ENCODE data around the gene PLEKHA6. TPM values are rescaled to one million over a fixed set of nuclear protein-coding genes. Genes with fewer than 3 reads are reported as not detected.

PLEKHA6 gene
- total and polyA plus RNA-seq, 2 of the 4 experiments (the other 2 are of a cell fraction) = 8.2 to 19.9 TPM

DNA sequence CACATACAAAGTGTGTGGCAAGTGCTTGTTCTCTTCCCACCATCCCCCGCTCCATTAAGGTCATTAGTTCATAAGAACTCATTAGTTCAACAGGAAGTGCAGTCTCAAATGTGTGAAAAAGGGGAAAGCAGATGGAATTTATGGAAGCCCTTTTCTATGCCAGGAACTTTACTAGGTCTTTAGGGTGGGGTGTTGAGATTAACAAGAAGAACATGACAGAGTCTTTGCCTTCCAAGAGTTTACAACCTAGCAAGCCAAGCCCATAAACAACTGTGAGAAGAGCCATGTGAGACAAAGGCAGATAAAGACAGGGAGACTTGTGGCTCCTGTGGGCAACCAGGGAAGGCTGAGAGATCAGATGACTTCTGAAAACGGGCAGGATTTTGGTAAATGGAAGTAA, 21.4 kb downstream of the PLEKHA6 start:
- CTCF ChIA-PET = no interaction called here

More for the DNA sequence above, 21.4 kb downstream of the PLEKHA6 start:
- H3K14ac ChIP-seq (replicated peaks; ENCODE audit: low read depth, low read length) = no peak overlapping the region
- peaks cover 20% of the 10 kb centered on the region; the same call in 1 of the 2 replicates for H3K9me1 ChIP-seq (ENCODE audit: insufficient read depth, low read length)
- in situ Hi-C loops (cut with MboI; ENCODE audit: low sequenced_read_pairs) = no loop called here
- H4K8ac ChIP-seq (ENCODE audit: low read depth in 2 of 2, low read length in 2 of 2) = no peak overlapping the region
- H4K91ac ChIP-seq (ENCODE audit: insufficient read depth, low read depth, low read length) = 0 out of 2 replicates have a peak overlapping the region, but pooled peaks have one; percentile 3
- H2AK5ac ChIP-seq (ENCODE audit: low read depth, low read length) = no peak overlapping the region
- no peak for TF ChIP-seq MAFK (IDR thresholded peaks at IDR 0.05; ENCODE audit: low read depth, low read length)
- no peak for TF ChIP-seq RAD21 (IDR thresholded peaks at IDR 0.05; ENCODE audit: low read length)
- no peak for TF ChIP-seq NFE2L2 (IDR thresholded peaks at IDR 0.05; ENCODE audit: low read depth, low read length)
- TF ChIP-seq RFX5 (IDR thresholded peaks at IDR 0.05; ENCODE audit: low read depth, low read length) = no peak
- TF ChIP-seq SMC3 (IDR thresholded peaks at IDR 0.05; ENCODE audit: low read depth, low read length) = no peak
- TF ChIP-seq, protein P1, sequence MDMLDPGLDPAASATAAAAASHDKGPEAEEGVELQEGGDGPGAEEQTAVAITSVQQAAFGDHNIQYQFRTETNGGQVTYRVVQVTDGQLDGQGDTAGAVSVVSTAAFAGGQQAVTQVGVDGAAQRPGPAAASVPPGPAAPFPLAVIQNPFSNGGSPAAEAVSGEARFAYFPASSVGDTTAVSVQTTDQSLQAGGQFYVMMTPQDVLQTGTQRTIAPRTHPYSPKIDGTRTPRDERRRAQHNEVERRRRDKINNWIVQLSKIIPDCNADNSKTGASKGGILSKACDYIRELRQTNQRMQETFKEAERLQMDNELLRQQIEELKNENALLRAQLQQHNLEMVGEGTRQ (IDR thresholded peaks at IDR 0.05; ENCODE audit: low read depth, low read length) = no peak
- no peak for TF ChIP-seq FOS (IDR thresholded peaks at IDR 0.05; ENCODE audit: low read depth, low read length)
- no peak for TF ChIP-seq BHLHE40 (IDR thresholded peaks at IDR 0.05; ENCODE audit: low read depth, low read length)
- TF ChIP-seq MAZ (IDR thresholded peaks at IDR 0.05; ENCODE audit: borderline replicate concordance, low read depth, low read length) = no peak
- TF ChIP-seq POLR2A (IDR thresholded peaks at IDR 0.05; ENCODE audit: low read depth, low read length) = no peak
- TF ChIP-seq CHD1 (IDR thresholded peaks at IDR 0.05; ENCODE audit: low read depth, low read length) = no peak
- TF ChIP-seq, protein P2, sequence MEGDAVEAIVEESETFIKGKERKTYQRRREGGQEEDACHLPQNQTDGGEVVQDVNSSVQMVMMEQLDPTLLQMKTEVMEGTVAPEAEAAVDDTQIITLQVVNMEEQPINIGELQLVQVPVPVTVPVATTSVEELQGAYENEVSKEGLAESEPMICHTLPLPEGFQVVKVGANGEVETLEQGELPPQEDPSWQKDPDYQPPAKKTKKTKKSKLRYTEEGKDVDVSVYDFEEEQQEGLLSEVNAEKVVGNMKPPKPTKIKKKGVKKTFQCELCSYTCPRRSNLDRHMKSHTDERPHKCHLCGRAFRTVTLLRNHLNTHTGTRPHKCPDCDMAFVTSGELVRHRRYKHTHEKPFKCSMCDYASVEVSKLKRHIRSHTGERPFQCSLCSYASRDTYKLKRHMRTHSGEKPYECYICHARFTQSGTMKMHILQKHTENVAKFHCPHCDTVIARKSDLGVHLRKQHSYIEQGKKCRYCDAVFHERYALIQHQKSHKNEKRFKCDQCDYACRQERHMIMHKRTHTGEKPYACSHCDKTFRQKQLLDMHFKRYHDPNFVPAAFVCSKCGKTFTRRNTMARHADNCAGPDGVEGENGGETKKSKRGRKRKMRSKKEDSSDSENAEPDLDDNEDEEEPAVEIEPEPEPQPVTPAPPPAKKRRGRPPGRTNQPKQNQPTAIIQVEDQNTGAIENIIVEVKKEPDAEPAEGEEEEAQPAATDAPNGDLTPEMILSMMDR (conservative IDR thresholded peaks at IDR 0.05; ENCODE audit: low read depth, low read length) = no peak
- no peak overlapping the region for H3K23ac ChIP-seq (ENCODE audit: low read depth, low read length)
- H3K79me1 ChIP-seq (ENCODE audit: low read depth in 1 of 2, low read length in 2 of 2) = no peaks in the 10 kb centered on the region
- no peak for DNase-seq
- H3K36me3 ChIP-seq (ENCODE audit: control insufficient read depth, insufficient read depth, low read length) = no peaks in the 10 kb centered on the region
- BruUV-seq (replicated peaks) = no TSS peak
- no peak overlapping the region for H2BK5ac ChIP-seq (ENCODE audit: low read depth, low read length, poor library complexity, severe bottlenecking)
- H2BK120ac ChIP-seq (ENCODE audit: low read depth, low read length) = no peak overlapping the region; the same call in 1 of the 2 replicates
- no peak overlapping the region; the same call in 1 of the 2 replicates for H3K18ac ChIP-seq (ENCODE audit: low read depth, low read length)
- intact Hi-C loops (cut with micrococcal nuclease) = no loop called here
- no peak overlapping the region; the same call in 1 of the 2 replicates for H4K5ac ChIP-seq (ENCODE audit: low read depth, low read length)
- no peak overlapping the region for H2AFZ ChIP-seq (replicated peaks; ENCODE audit: low read length, poor library complexity)
- H2BK20ac ChIP-seq (ENCODE audit: low read depth, low read length) = no peak overlapping the region
- no CpG with 5 or more reads among the region's 2 CpGs for WGBS, 2 experiments (ENCODE audit: extremely low coverage in 2 of 2, insufficient read length in 1 of 2)
- no peaks in the 10 kb centered on the region for H4K20me1 ChIP-seq (ENCODE audit: insufficient read depth, low read length)
- no peak for ATAC-seq (ENCODE audit: low read depth)
- no peaks in the 10 kb centered on the region for H3K27me3 ChIP-seq (ENCODE audit: control insufficient read depth, insufficient read depth, low read length)
- H3K4me3 ChIP-seq (ENCODE audit: insufficient read depth, low read depth, low read length) = no peak overlapping the region
- dilution Hi-C loops (cut with HindIII; ENCODE audit: low sequenced_read_pairs, unreplicated experiment) = no loop called here
- no peak overlapping the region for H3K9ac ChIP-seq (ENCODE audit: low read depth, low read length)
- H2AK9ac ChIP-seq (replicated peaks; ENCODE audit: low read depth, low read length, poor library complexity) = no peak overlapping the region
- H3K4me1 ChIP-seq (ENCODE audit: control insufficient read depth, insufficient read depth, low read length) = peaks cover 49% of the 10 kb centered on the region
- no peak overlapping the region for H2BK15ac ChIP-seq (ENCODE audit: low read depth, low read length)
- H3K4me2 ChIP-seq (ENCODE audit: low read depth, low read length) = no peak overlapping the region
- no peaks in the 10 kb centered on the region for H3K9me3 ChIP-seq (ENCODE audit: control insufficient read depth, insufficient read depth, low read length)
- no peak overlapping the region for H3K27ac ChIP-seq (ENCODE audit: insufficient read depth, low read length)
- H3K4ac ChIP-seq (ENCODE audit: low read depth, low read length) = no peak overlapping the region
- no peak overlapping the region for H3K56ac ChIP-seq (ENCODE audit: extremely low read depth, insufficient read depth, low read length)
- POLR2A ChIA-PET (ENCODE audit: unreplicated experiment) = no interaction called here

Data from IMR-90 (cell line).